Stimulated activated CD4-positive, alpha-beta T cell treated with anti-CD3 and anti-CD28 coated beads, Interleukin-15, amount 100 ng/mL, for 1 hour (primary cell): ENCODE data around the gene C4orf51.

Experiments used
- DNase-seq, 2 donors: peaks; one replicate each; pipeline ENCODE4 v3.0.0-alpha.2; 2020; ENCODE audit warnings: low read depth in 1 of 2, low spot score in 1 of 2

The C4orf51 gene

GRCh38 chr4:145709336-145709735, 29.4 kb downstream of the C4orf51 start:
- no peak for DNase-seq

DNA sequence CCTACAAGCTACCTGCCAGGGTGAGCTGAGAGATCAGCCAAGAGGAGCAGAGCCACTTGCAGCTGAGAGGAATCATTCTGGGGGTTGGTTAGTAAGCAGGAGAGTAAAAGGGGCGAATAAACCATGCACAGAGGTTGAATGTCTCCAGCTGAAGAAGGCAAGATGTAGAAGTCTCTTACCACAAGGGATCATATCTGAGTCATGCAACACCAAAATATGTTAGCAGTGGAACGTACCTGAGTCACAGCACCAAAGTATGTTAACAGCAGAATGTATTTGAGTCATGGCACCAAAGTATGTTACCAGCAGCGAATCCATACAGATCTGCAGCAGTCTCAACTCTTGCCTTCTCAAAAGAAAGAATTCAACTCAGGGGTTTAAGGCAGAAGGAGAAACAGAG, 29.9 kb downstream of the C4orf51 start:
- DNase-seq = no peak

GRCh38 chr4:145716200-145716599, 36.3 kb downstream of the C4orf51 start:
- no peak for DNase-seq

GRCh38 chr4:145716661-145717200, 36.8 kb downstream of the C4orf51 start:
- DNase-seq = no peak

- no peak for DNase-seq
Measured at GRCh38 chr4:145719752-145720624, 40.0 kb downstream of the C4orf51 start.

DNA sequence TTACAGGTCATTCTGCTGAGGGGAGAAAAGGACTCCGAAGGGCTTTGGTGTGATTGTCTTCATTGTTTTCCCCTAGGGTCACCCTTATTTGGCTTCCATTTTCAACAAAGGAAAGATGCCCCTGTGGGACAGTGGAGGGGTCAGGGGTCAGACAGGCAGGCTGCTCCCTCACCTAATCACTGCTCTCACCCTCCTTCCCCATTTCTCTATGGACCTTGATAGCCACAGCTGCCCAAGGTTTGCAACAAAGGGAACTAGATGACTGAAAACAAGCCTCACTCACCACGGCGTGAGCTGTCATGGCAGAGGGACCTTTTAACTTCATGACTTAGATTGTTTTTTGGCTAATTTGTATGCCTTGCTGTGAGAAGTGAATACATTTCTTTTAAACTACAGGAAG, 40.7 kb downstream of the C4orf51 start:
- no peak for DNase-seq

DNA sequence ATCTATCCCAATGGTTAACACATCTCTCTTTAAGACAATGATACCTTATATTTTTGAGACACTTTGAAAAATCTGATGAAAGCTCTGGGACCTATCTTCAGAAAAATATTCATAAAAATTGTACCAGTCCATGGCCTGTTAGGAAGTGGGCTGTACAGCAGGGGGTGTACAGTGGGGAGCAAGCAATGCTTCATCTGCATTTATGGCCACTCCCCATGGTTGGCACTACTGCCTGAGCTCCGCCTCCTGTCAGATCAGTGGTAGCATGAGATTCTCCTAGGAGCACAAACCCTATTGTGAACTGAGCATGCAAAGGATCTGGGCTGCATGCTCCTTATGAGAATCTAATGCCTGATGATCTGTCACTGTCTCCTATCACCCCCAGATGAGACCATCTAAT, 42.6 kb downstream of the C4orf51 start:
- no peak for DNase-seq

DNA sequence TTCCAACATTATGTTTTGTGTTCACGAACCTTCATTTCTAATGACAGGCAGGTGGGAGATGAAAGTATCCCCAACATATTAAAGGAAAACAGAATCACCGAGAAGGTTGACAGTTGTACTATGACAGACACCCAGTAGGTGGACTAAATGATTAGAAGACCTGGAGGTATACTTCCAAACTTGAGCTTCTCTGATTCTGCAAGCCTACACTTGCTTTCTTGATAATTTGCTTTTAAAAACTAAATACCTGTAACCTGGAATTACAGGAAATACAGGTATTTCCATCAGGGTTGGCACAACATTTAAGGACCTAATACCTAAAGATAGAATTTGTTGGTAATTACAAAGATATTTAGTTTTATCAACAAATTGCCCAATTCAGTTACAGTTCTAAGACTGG, 43.4 kb downstream of the C4orf51 start:
- no peak for DNase-seq

- no peak for DNase-seq
Measured at GRCh38 chr4:145730026-145730425, 50.1 kb downstream of the C4orf51 start.

GRCh38 chr4:145731028-145731427, 51.1 kb downstream of the C4orf51 start:
- no peak for DNase-seq

GRCh38 chr4:145732001-145732815, 52.3 kb downstream of the C4orf51 start:
- no peak for DNase-seq

- DNase-seq = peak; percentile 63 to 73
Measured at GRCh38 chr4:145732895-145733880, 53.2 kb downstream of the C4orf51 start.

- no peak for DNase-seq
Measured at GRCh38 chr4:145734031-145734430, 54.1 kb downstream of the C4orf51 start.

GRCh38 chr4:145734576-145735346, 54.8 kb downstream of the C4orf51 start:
- DNase-seq = no peak

GRCh38 chr4:145735347-145735675, 55.4 kb downstream of the C4orf51 start:
- no peak for DNase-seq

DNA sequence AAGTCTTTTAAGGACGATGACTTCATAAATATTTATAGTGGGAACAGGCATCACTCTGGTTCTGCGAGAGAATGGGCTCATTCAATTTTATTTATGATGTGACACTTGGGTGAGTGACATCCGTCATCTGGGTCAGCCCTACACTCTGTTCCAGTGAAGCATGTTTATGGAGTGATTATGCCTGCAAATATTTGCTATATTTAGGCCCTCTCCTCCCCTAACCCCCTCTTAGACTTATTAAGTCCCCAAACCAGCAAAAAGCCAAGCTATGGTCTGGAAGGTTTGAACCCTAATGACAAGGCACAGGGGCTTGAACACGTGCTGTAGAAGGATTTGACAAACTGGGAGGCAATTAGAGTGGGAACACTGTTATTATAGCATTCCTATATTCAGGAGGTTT, 55.9 kb downstream of the C4orf51 start:
- DNase-seq = no peak

GRCh38 chr4:145736241-145736831, 56.4 kb downstream of the C4orf51 start:
- no peak for DNase-seq

DNA sequence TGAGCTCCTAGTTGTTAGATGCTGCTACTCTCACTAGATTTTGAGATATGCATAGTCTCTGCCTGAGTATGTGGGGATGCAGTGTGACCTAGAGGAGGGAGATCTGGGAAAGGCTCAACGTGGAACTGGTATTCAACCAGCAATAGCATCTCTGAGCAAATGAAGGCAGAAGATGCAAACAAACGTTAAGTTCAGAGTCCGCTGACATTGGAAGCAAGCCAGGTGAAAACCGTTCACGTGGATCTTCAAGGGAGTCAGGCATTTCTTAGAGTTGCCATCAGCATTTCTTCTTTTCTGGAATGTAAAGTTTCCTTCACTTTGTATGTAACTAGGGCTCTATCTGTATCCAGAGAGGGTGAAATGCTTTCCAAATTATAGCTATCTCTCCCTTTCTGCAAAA, 59.9 kb downstream of the C4orf51 start:
- DNase-seq = no peak

DNA sequence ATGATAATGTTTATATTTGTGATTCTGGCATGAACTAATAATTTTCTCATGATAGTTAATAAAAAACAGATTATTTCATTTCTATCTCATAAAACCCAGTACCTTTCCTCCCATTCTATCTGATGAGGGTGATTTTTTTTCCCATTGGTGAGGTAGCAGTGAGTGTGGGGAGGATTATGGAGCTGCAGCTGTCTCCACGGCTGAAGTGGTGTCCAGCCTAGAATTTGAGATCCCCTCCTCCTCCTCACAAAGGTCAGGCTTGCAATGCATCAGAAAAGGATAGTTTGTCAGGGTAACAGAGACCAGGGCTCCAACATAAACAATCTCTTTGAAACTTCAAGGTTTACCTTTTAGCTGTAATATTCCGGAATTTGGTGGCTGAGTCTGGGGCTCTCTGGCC, 60.9 kb downstream of the C4orf51 start:
- DNase-seq = no peak

DNA sequence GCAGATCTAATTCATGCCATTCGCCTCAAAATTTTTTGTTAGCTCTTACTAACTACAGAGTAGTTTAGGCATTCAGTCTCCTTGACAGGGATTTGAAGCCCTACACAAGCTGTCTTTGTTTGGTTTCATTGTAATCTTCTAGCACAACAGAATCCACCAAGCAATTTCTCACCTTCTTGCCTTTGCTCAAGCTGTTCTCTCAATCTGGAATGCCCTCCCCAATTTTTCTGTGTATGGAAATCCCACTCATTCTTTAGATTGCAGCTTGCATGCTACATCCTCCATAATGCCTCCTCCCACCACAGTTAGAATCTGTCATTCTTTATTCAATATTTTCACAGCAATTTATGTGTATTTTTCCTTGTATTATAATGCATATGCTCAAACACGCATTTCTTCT, 63.7 kb downstream of the C4orf51 start:
- DNase-seq = no peak
